ENCODE results near the gene NDN.
"Not testable (repeated sequence)": the region's sequence is repeated elsewhere in the genome, so short reads cannot be mapped to it uniquely, and the experiment has no call there.

NDN gene

GRCh38 chr15:23687143-23687470 lies at the start of gene NDN:
NDN (minus strand) TSS chr15:23687305; CDS start chr15:23687217, 88 bp downstream.
- no peaks in the 10 kb centered on the region for H3K9me3 Mint-ChIP-seq
- H3K27me3 Mint-ChIP-seq = no peaks in the 10 kb centered on the region
- ATAC-seq = peak; percentile 80
- peak within 1 kb of the TSS; percentile 37 to 59 for H3K4me3 Mint-ChIP-seq
- peak; percentile 9 to 40 for DNase-seq
- H3K27ac Mint-ChIP-seq = no peak within 1 kb of the TSS
- H3K4me1 Mint-ChIP-seq = no peaks in the 10 kb centered on the region

GRCh38 chr15:23736033-23736673 lies 49.0 kb upstream of the NDN start:
- no peaks in the 10 kb centered on the region for H3K4me1 Mint-ChIP-seq
- no peak overlapping the region for H3K4me3 Mint-ChIP-seq
- no peak overlapping the region for H3K27ac Mint-ChIP-seq
- ATAC-seq (no peak), DNase-seq (no peak)
- H3K9me3 Mint-ChIP-seq = peaks cover 0 to 4% of the 10 kb centered on the region in 2 donors
- no peaks in the 10 kb centered on the region for H3K27me3 Mint-ChIP-seq

- ATAC-seq (no peak), DNase-seq (no peak)
- no peaks in the 10 kb centered on the region for H3K4me1 Mint-ChIP-seq
- no peak overlapping the region for H3K27ac Mint-ChIP-seq
- no peaks in the 10 kb centered on the region for H3K27me3 Mint-ChIP-seq
- peaks cover 0 to 4% of the 10 kb centered on the region in 2 donors for H3K9me3 Mint-ChIP-seq
- H3K4me3 Mint-ChIP-seq = no peak overlapping the region
These were observed 47.8 kb upstream of the NDN start for GRCh38 chr15:23734862-23735261.

GRCh38 chr15:23713874-23714656 lies 27.0 kb upstream of the NDN start:
- not testable (repeated sequence) for ATAC-seq, H3K4me3 Mint-ChIP-seq, H3K27me3 Mint-ChIP-seq

GRCh38 chr15:23708332-23708731 lies 21.2 kb upstream of the NDN start:
- H3K4me1 Mint-ChIP-seq = no peaks in the 10 kb centered on the region
- no peak overlapping the region for H3K27ac Mint-ChIP-seq
- H3K9me3 Mint-ChIP-seq = no peaks in the 10 kb centered on the region
- no peaks in the 10 kb centered on the region for H3K27me3 Mint-ChIP-seq
- DNase-seq (no peak), ATAC-seq (no peak)
- no peak overlapping the region for H3K4me3 Mint-ChIP-seq

More at GRCh38 chr15:23713874-23714656, 27.0 kb upstream of the NDN start:
- not testable (repeated sequence) for H3K27ac Mint-ChIP-seq, H3K4me1 Mint-ChIP-seq, H3K9me3 Mint-ChIP-seq, DNase-seq

- H3K4me1 Mint-ChIP-seq = no peaks in the 10 kb centered on the region
- H3K4me3 Mint-ChIP-seq = no peak overlapping the region
- no peaks in the 10 kb centered on the region for H3K27me3 Mint-ChIP-seq
- ATAC-seq (no peak), DNase-seq (no peak)
- H3K9me3 Mint-ChIP-seq = peaks cover 0 to 7% of the 10 kb centered on the region in 2 donors
- H3K27ac Mint-ChIP-seq = no peak overlapping the region
These were observed 8.2 kb upstream of the NDN start for GRCh38 chr15:23695282-23695681.

- Mint-ChIP-seq H3K4me1 (no peaks in the 10 kb centered on the region), H3K27me3 (no peaks in the 10 kb centered on the region)
- ATAC-seq = no peak
These were observed 7.5 kb upstream of the NDN start for GRCh38 chr15:23694592-23694991.

GRCh38 chr15:23690450-23690852 lies 3.3 kb upstream of the NDN start:
- Mint-ChIP-seq H3K4me1 (no peaks in the 10 kb centered on the region), H3K27me3 (no peaks in the 10 kb centered on the region)

More at GRCh38 chr15:23694592-23694991, 7.5 kb upstream of the NDN start:
- no peak overlapping the region for H3K27ac Mint-ChIP-seq
- no peak for DNase-seq
- H3K9me3 Mint-ChIP-seq = peaks cover 0 to 7% of the 10 kb centered on the region in 2 donors
- no peak overlapping the region for H3K4me3 Mint-ChIP-seq

GRCh38 chr15:23690015-23690414 lies 2.9 kb upstream of the NDN start:
- Mint-ChIP-seq H3K27ac (no peak overlapping the region), H3K9me3 (peaks cover 0 to 7% of the 10 kb centered on the region in 2 donors), H3K27me3 (no peaks in the 10 kb centered on the region), H3K4me1 (no peaks in the 10 kb centered on the region), H3K4me3 (no peak overlapping the region)
- DNase-seq (no peak), ATAC-seq (no peak)

More at GRCh38 chr15:23690450-23690852, 3.3 kb upstream of the NDN start:
- ATAC-seq (no peak), DNase-seq (no peak)
- Mint-ChIP-seq H3K4me3 (no peak overlapping the region), H3K27ac (no peak overlapping the region), H3K9me3 (peaks cover 0 to 7% of the 10 kb centered on the region in 2 donors)

GRCh38 chr15:23686466-23687142 lies 501 bp downstream of the NDN start:
- H3K9me3 Mint-ChIP-seq = no peaks in the 10 kb centered on the region
- no peaks in the 10 kb centered on the region for H3K27me3 Mint-ChIP-seq
- H3K4me3 Mint-ChIP-seq = peak overlapping the region; percentile 35 to 59
- ATAC-seq (peak; percentile 63), DNase-seq (peak in 1 of 2 donors; percentile 1)
- no peaks in the 10 kb centered on the region for H3K4me1 Mint-ChIP-seq
- no peak overlapping the region for H3K27ac Mint-ChIP-seq

- Mint-ChIP-seq H3K9me3 (no peaks in the 10 kb centered on the region), H3K4me1 (no peaks in the 10 kb centered on the region), H3K27me3 (no peaks in the 10 kb centered on the region), H3K4me3 (no peak overlapping the region), H3K27ac (no peak overlapping the region)
- ATAC-seq = no peak
- DNase-seq = no peak
These were observed 15.6 kb downstream of the NDN start for GRCh38 chr15:23671481-23671880.

- Mint-ChIP-seq H3K4me1 (no peaks in the 10 kb centered on the region), H3K27ac (no peak overlapping the region), H3K27me3 (no peaks in the 10 kb centered on the region), H3K4me3 (no peak overlapping the region), H3K9me3 (no peaks in the 10 kb centered on the region)
- no peak for ATAC-seq
- DNase-seq = no peak
These were observed 16.1 kb downstream of the NDN start for GRCh38 chr15:23670970-23671369.

GRCh38 chr15:23663232-23663631 lies 23.9 kb downstream of the NDN start:
- H3K9me3 Mint-ChIP-seq = no peaks in the 10 kb centered on the region
- no peaks in the 10 kb centered on the region for H3K27me3 Mint-ChIP-seq
- no peak for ATAC-seq
- no peak overlapping the region for H3K27ac Mint-ChIP-seq
- H3K4me1 Mint-ChIP-seq = no peaks in the 10 kb centered on the region
- DNase-seq = no peak
- H3K4me3 Mint-ChIP-seq = no peak overlapping the region

GRCh38 chr15:23648920-23649515 lies 38.1 kb downstream of the NDN start:
- DNase-seq (no peak), ATAC-seq (no peak)
- peaks cover 24% of the 10 kb centered on the region for H3K27me3 Mint-ChIP-seq
- no peak overlapping the region for H3K27ac Mint-ChIP-seq
- H3K4me3 Mint-ChIP-seq = no peak overlapping the region
- H3K4me1 Mint-ChIP-seq = no peaks in the 10 kb centered on the region
- H3K9me3 Mint-ChIP-seq = no peaks in the 10 kb centered on the region

GRCh38 chr15:23647421-23648370 lies 39.4 kb downstream of the NDN start, which contains the start of gene MAGEL2:
MAGEL2 (minus strand) TSS chr15:23647867; CDS start chr15:23647742, 125 bp downstream.
- H3K4me1 Mint-ChIP-seq = no peaks in the 10 kb centered on the region
- DNase-seq (no peak), ATAC-seq (peak; percentile 24)
- no peak within 1 kb of the TSS for H3K4me3 Mint-ChIP-seq
- H3K9me3 Mint-ChIP-seq = no peaks in the 10 kb centered on the region
- H3K27ac Mint-ChIP-seq = no peak within 1 kb of the TSS
- H3K27me3 Mint-ChIP-seq = peaks cover 27% of the 10 kb centered on the region

Data from stimulated activated naive CD8-positive, alpha-beta T cell treated with anti-CD3 and anti-CD28 coated beads, Interleukin-15, amount 100 ng/mL, for 72 hours (primary cell).